NOMO-1 treated with dmso at 0.1 percent for 144 hours (cell line): ENCODE results near the gene LIPC.

Source experiments
- DNase-seq: peaks from one replicate; lab custom pipeline; 2025; ENCODE audit not compliant: unreplicated experiment; lab: John Stamatoyannopoulos, UW

The LIPC gene

DNA sequence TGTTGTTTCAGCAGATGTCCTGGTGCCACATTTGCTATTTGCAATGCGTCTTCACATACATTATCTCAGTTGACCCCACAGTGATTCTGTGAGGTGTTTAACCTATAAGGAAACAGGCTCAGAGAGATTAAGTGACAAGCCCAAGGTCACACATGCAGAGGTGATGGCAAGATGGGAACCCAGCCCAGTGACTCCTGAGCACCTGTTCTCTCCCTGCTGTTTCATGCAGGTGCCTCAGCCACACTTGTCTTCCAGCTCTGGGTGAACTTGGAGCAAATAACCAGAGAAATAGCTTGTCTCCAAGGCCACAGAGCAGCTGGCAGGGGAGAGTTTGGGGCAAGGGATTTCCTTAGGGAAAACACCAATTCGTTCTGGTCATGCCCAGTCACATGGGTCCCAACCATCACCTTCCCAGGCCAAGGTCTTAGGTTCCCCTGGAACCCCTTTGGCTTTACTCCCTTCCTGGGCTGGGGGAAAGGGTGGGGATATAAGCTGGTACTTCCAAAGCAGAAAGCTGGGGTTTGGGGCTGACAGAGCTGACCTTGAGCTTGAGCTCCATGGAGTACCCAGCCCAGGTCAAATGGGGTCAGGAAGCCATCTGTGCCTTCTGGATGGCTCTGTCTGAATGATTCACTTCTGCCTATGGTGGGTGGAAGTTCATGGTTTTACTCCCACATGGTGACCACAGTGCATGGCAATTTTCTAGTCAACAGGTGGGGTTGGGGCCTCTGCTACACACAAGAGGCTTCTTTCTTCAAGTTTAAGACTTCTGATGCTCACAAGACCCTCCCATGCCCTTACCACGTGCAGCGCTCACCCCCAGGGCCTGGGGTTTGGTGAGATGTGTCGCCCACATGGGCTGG lies 22.4 kb downstream of the LIPC start:
- DNase-seq, result no peak

DNA sequence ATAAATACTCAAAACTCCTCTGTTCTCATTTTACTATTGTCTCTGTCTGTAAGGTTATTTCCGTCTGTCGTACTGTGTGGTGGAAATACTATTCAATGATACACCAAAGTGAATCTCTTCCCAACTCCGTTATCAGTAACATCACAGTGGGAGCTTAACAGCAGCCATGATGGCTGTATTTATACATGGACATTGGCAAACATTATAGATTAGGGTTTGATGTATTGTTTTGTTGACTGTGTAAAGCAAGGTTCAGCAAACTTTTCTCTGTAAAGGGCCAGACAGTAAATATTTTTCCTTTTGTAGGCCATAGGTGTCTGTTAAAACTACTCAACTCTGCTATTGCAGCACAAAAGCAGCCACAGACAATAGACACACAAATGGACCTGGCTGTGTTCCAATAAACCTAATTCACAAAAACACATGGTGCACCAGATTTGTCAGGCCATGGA lies 23.2 kb downstream of the LIPC start:
- no peak for DNase-seq

DNA sequence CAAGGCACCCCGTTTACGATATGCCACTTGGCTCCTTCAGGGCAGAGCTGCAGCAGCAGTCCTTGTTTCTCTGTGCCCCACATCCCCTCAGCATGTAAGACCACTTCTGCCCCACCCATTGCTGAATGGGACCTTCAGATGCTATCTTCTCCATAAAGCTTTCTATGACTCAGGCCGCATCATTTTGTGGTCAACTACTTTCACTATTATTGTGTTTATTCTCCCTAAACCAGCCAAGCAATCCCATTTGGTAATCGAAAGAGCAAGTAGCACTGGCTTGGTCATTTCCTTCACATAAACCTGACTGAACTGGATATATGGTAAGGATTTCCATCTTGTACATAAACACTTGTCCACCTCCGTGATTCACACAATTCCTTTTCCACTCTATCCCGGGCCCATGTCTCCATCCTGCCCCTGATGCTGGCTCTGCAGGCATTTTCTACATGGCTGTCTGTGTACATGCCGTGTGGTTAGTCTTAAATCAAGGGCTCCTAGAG lies 25.7 kb downstream of the LIPC start:
- no peak for DNase-seq

DNA sequence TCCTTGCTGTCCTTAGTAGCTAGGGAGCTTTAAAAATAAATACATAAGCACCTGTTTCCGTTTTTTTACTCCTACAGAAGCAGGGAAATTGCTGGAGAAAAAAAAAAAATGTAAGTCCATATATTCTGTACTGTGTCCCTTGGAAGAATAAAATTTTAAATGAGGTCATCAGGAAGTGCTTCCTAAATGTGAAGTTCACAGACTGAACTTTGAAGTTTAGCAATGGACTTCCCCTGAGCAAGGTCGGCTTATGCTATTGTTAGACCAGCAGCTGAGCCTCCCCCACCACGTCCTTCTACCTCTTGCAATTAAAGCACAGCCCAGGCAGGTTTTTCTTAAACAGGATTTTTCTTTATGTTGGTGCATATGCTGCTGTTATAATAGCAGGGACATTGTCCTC lies 26.3 kb downstream of the LIPC start:
- no peak for DNase-seq

DNA sequence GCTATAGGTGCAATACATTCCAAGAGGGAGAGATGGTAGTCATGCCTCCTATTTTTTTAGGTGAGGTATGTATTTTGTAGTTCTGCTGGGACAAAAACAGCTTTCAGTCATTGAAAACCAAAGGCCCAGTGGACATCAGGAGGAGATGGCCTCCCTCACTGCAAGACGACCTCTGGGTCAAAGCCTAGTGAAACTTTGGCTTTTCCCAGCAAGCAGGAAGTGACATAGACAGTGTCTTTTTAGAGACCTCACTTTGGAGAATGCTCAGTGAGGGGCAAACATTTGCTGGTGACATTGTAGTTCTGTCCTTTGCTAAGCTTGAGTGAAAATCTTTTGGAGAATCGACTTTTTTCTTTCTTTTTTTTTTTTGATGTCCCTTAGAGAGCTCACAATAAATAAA lies 27.3 kb downstream of the LIPC start:
- DNase-seq, result no peak

DNA sequence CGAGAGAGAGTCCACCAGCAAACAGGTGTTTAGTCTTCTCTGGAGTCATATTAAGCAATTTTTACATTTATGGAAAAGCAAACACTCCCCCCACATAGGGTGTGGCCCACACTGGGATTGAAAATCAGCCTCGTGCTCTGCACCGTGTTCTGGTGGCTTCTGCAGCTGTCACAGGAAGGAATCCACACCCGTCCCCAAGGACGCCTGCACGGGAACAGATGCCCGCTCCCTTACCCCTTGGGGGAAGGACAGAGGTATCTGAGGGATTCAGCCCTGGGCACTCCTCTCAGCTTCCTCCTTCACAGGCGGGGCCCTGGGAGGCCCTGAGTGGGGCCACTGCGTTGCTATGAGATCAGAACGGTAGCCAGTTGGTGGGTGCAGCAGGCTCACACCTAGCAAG lies 27.8 kb downstream of the LIPC start:
- no peak for DNase-seq

DNA sequence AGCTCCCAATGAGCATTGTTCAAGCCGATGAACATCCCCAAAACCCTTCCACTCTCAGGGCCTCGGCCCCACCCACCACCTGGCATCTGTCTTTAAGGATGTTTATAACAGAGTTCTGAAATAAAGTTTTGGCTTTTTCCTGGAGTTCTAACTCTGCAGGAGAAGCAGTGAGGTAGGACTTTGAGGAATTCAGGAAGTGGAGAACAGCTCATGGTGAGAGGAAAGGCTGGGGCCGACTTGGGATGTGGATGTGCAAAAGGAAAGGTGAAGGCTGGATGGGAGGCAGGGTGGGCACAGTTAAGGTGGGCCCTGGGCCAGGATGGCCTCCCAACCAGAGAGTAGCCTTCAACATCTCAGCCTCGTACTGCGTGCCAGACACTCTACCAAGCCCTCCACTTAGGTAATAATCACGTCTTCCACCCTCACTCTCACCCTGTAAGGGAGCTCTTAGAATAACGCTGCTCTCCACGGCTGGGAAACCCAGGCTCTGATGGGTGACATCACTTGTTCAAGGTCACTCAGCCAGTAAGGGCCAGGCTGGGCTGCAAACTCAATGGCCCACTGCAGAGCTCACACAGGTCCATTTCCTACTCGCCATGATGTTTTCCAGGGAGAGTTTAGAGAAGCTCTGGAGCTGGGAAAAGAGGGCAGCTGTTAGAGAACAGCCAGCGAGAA lies 28.5 kb downstream of the LIPC start:
- DNase-seq, result no peak

DNA sequence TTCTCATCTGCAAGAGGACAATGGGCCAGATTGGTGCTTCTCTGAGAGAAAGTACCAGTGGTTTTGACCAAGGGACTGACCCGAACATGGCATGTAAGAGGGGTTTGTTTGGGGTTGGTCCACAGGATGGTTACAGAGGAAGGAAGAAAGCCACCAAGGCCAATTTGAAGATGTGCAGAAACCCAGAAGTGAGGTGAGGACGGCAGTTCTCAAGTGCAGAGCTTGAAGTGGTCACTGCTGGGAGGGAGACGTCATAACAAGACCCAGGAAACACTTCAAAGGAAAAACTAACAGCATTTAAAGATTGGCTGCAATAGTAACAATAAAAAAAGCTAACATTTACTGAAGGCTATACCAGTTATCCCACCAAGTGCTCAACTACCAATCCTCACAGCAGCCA lies 29.1 kb downstream of the LIPC start:
- no peak for DNase-seq

DNA sequence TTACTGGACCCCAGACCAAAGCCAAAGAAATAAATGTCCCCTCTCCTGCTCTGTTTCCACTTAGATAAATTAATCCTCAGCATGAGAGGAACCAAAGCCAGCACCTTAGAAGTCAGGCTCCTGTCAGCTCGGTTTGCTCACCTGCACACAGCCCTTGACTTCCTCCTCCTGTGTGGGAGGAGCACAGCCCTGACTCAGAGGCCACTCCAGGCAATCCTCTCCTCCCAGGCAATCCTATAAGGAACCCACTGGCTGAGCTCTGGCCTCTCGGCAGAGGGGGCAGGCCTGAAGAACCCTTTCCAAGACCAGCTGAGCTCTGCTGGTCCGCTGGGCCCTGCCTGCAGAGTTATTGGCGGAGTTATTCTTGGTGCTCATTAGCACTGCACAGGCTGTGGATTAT lies 30.8 kb downstream of the LIPC start:
- no peak for DNase-seq

DNA sequence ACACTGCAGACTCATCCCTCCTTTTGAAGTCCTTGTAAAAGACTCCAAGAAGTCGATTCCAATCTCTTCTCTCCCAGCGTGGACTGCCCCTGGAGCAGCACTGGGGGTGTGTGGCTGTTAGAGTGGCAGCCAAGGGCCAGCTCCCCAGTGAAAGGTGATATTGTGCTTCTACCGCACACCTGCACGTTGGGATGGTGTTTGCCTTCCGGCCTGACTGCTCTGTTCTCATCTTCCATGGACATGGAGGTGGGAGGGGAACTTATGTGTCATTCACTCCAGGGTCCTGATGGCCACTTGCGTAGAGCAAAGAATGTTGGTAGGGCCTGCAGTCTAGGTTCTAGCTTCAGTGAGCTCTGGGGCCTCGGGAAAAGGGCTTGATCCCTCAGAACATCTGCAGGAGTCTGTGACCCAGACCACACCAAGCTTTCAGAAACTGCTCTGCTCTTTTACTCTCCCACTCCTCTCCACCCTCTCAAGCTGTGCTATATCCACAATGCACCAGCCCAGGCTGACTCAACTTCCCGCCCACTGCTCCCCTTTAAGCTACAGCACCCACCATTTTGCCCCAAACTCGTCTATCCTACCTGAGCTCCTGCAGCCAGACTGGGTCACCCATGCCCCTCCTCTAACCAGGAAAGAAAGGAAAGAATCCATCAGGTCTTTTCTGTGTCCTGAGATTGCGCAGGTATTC lies 31.3 kb downstream of the LIPC start:
- DNase-seq, result no peak

DNA sequence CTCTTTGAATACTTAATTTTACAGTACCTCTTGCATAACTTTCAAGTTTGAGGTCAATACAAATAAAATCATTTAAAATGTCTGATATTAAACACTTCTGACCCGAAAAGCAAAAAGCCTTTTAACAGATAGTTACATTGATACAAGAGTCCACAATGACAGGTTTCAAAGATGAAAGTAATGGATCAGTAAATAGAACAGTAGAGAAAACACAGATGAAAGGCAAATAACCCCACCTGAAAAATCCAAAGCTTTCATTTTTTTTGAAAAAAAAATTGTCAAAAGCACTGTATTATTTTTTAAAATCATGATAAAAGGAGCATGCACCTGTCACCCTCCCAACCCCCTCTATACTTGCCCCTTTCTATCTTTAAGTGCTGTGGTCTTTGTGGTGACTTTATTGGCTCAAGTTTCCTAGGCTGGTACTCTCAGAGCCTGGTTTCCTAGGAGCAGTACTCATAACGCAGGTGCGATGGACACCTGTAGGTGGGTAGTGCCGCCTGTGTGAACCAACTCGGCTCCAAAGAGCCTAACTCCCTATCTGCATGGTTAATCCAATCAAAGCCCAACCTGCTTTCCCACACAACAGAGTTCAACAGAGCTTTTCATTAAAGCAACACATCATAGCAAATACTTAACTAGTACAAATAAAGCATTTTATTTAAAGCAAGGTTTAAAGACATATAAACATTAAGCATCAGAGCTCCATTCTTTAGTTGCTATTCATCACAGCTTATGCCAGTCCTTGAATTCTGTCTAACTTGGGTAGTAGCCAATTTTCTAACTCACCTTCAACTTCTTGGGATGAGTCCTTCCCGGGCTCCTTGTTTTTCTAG lies 32.2 kb downstream of the LIPC start:
- DNase-seq, result no peak

DNA sequence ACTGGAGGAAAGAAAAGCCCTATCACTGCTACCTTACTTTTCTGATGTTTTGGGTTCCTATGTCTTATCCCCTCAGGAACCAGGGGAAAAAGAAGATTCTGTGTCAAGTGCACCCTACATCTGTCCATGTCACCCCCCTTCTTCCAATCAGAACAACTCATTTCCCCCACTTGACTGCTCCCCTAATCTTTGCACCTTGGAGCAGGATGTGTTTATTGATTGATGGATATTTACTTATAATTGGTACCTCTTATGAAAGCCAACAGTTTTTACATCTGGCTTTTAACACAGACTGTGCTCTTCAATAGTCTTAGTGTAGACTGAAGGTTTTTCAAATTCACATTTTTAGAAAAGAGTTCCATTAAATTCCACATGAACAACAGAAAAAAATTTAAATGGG lies 33.3 kb downstream of the LIPC start:
- no peak for DNase-seq

DNA sequence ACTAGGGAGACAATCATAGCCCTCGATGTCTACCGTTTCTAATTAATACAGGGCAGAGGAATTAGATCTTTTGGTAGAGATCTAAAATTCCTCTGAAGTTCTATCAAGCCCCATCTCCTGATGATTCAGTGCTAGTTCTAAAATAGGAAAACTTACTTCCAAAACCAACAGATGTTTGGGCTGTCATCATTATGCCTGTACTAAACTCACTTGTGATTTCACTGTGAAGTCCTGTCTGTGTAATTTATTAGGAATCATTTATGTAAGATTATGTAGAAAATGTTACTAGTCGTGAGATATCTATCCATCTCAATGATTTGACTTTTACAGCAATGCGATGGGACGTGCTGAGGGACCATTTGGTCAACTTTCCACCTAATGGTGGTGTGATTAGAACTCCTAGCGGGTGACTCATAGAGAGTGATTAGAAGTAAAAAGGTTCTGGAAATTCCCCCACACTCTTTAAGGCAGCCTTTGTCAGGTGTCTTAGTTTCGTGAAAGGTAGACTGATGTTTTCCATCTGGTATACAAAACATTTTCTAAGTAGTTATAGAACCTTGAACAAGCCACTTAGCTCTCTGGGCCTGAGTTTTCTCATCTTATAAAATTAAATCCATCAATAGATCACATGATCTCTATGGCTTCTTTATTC lies 34.2 kb downstream of the LIPC start:
- no peak for DNase-seq

DNA sequence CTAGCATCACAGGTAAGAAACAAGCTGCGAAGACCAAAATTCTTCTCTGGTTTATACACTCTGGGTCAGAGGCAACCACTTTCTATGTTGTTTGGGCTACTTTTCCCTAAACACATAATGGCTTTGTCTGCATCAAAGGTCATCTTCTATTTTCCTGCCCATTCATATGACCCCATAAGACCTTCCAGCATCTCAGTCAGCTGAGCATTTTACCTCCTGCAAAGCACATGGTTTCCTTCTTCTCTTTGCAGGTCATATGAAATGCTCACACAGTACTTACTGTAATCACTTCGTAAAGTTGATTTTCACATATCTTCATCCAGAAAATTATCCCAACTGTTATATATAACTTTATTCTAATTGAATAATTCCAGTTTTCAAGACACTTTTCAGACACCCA lies 34.8 kb downstream of the LIPC start:
- DNase-seq, result no peak

DNA sequence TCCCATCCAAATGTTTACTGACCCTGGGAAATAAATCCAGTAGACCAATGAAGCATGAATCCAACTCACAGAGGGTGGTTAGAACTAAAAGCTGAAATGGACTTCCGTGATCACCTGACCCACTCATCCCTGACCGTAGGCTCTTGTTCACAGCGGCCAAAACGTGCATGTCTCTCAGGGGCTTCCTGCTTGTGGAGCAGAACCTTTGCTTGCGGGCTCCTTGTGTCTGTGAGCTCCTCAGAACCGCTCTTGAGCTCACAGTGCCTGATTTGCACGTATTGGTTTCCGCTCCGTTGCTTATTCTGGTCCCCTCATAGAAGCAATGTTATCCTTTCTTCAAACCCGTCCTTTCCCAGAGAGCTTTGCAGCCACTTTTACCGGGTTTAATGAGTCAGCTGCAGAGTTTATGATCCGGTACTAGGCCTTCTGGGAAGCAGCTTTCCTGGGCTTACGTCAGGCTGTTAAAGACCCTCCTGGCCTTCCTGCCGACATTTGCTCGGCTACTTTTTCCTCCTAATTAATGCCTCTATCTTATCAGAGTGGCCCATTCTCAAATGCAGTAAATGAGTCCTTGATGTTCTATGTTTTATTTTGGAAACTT lies 35.4 kb downstream of the LIPC start:
- no peak for DNase-seq

DNA sequence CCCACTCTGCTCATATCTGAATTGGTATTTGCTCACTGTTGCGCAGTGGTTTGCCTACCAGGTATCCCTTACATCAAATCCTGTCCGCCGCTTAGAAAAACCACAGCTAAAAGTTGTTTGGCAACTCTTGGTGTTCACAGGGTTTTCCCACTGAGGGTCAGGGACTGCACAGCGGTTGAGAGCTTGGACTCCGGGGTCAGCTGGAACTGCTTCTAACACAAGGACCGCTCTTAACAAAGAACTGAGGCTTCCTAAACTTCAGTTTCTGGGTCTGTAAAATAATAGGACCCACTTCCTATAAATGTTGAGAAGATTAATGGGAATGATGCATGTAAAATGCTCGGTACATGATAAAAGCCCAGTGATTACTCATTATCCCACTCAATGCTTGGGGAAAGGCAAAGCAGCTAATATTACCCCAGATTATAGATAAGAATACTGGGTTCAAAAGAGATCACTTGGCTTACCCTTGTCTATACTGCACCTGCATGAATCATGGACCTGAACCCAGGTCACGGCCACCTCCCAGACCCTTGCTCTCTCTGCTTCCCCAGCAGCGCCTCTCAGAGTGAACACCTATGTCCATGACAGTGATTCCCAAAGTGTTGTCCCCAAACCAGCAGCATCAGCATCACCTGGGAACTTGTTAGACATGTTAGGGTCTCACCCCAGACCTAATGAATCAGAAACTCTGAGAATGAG lies 36.1 kb downstream of the LIPC start:
- no peak for DNase-seq

DNA sequence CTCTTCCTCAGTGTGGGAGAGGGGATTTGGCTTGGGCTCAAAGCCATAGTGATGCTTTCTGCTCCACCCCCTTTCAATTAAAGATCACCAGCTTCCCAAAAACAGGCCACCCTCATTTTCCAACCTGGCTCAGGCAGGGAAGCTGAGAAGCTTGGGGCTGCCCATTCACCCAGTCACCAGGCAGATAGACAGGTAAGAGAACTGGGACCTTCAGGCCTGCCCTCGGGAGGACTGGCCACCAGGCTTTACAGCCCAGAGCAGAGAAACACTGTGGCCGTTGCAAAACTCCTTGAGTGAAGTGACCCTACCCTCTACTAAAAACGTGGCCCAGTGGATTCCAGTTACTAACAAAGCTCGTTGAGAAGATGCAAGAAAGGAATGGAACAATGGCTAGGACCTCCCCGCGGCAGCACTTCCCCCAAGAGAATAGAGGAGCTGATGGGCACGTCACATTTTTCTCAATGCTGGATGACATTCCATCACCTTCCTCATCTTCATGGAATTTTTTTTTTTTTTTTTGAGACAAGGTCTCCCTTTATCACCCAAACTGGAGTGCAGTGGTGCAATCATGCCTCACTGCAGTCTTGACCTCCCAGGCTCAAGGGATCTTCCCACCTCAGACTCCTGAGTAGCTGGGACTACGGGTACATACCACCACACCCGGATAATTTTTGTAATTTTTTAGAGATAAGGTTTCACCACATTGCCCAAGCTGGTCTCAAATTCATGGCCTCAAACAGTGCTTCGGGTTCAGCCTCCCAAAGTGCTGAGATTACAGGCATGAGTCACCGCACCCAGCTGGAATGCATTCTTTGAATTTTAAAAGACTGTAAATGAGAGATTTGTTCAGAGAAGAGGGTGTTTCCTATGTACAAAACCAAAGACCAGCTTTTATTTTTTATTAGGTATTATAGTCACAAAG lies 37.9 kb downstream of the LIPC start:
- DNase-seq, result no peak

DNA sequence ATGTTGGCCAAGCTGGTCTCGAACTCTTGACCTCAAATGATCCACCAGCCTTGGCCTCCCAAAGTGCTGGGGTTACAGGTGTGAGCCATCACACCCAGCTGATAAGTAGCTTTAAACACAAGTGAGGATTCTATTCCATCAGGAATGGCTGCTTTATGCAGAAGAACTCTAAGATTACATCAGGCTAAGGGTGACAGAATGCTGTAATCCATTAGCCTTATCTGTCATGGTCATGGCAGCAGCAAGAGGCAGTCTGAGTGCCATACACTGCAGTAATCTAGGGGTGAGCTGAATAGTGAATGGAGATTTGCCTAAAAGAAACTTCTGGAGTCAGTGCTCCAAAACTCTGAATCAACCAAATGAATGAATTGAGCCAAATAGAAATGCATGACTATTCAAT lies 39.6 kb downstream of the LIPC start:
- DNase-seq, result no peak
